A375 (cell line): ENCODE results near the gene SRPRA. TPM values are rescaled to one million over a fixed set of nuclear protein-coding genes. Genes with fewer than 3 reads are reported as not detected.

Source experiments
- small RNA-seq: library from RNA; depleted of rRNA; stranded (forward); fragments of <200 nt; gene quantifications from one replicate; pipeline ENCODE3, GENCODE V24; 2014
- total RNA-seq: library from RNA; depleted of rRNA; stranded (reverse); fragments of >200 nt; shearing (Covaris generic); gene quantifications from 2 replicates; pipeline ENCODE4 v1.2.3, GENCODE V29; 2014; rRNA removed

Gene SRPRA, protein sequence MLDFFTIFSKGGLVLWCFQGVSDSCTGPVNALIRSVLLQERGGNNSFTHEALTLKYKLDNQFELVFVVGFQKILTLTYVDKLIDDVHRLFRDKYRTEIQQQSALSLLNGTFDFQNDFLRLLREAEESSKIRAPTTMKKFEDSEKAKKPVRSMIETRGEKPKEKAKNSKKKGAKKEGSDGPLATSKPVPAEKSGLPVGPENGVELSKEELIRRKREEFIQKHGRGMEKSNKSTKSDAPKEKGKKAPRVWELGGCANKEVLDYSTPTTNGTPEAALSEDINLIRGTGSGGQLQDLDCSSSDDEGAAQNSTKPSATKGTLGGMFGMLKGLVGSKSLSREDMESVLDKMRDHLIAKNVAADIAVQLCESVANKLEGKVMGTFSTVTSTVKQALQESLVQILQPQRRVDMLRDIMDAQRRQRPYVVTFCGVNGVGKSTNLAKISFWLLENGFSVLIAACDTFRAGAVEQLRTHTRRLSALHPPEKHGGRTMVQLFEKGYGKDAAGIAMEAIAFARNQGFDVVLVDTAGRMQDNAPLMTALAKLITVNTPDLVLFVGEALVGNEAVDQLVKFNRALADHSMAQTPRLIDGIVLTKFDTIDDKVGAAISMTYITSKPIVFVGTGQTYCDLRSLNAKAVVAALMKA
- 139 and 155 TPM in 2 replicates for total RNA-seq

DNA sequence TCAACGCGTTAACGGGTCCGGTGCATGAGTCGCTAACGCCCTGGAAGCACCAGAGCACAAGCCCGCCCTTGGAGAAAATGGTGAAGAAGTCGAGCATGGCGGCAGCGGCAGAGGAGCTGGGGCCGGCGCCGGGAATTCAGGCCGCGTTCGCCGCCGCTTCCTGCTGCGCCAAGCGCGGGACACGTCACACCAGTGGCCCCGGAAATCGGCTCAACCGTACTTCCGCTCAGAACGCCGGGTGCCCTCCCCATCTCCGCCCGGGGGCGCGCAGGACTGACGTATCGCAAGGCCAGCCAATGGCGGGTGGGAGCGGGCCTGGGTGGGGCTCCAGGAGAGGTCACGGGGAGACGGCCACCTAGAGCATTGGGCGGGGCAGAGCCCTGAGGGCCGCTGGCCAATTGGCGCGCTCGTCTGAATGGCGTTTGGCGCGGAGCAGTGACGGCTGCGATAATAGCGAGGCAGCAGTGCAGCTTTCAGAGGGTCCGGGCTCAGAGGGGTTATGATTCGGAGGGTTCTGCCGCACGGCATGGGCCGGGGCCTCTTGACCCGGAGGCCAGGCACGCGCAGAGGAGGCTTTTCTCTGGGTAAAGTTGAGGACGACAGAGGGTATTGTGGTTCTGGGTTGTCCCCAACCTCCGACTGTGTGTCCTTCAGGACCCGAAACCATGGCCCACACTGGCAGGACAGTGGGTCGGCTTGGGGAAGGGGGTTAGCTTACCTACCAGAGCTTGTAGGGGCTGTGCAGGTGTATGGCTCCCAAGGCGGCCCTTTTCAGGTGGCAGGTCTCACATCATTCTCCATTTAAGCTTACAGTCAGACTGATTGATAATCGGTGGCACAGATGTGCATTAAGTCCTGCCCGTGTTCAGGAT, at the start of gene SRPRA, which contains the start of gene FOXRED1:
Gene SRPRA, minus strand, starts transcription at position 188 of the 872 bp plus-strand sequence. Its CDS starts 91 bp downstream, at position 97.
Gene FOXRED1, plus strand, starts transcription at position 447 of the 872 bp plus-strand sequence. Its CDS starts 53 bp downstream, at position 500.

DNA sequence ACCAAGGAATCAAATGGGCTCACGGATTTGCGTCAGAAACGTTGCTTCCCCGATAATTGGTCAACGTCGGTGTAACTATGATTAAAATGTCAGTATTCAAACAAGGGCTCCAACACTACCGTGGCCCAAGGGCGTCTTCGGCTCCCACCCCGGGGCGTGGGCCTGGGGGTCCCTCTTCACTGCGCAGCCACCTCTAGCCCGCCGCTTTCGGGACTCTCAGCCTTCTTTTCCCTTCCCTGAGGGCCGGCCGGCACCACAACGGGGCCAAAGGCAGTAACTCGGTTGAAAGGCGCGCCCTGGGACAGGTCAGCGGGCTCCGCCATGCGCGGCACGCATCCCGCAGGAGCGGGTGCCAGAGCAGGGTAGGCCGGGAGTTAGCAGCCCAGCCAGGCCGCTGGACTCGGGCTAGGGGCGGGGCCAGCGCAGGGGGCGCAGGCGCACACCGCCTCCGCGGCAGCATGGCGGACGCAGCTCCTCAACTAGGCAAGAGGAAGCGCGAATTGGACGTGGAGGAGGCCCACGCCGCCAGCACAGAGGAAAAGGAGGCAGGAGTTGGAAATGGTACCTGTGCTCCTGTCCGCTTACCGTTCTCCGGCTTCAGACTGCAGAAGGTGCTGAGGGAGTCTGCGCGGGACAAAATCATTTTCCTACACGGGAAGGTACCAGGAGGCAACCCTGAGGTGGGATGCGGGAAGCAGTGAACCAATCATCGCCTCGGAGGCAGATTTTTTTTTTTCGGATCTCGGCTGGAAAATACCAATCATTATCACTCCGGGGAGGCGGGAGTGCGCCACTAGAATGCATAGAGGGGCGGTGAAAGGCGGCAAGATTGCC, 35.1 kb upstream of the SRPRA start, which contains the start of gene DCPS:
Gene DCPS, plus strand, starts transcription at position 438 of the 834 bp plus-strand sequence. Its CDS starts 21 bp downstream, at position 459.

DNA sequence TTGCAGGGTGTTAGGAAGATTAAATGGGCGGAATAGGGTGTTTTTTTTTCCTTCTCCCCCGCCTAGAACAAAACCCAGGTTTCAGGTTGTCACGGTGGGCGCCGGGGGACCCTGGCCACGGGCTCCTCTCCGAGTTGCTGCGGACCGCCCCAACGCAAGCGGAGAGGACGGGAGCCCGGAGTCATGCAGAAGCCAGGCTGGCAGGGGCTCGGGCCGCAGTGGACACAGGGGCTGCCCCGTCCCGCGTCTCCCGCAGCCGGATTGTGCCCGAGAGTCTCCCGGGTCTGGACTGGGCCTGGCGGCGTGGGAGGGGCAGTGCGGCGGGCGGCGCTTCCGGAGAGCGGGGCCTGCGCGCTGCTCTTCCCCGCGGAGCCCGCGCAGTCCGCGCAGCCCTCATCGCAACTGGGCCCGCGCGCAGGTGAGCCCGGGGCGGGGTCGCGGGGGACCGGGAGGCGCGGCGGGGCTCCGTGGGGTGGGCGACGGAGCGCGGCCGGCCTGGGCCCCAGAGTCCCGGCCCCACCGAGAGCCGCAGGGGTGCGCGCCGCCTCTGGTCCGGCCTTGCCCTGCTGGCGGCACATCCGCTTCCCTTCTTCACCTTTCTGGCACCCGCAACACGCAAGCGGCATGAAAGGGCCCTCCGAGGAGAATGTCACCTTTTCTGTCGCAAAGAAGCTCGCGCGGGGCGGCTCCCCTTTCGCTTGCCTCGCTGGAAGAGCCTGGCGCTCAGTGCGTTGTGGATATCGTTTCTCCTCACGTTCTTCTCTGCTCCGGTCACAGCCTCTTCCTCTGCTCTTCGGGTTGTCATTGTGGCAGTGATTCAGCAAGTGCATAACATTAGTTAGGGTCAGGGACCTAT, 14.3 kb upstream of the SRPRA start, which contains the start of gene TIRAP:
Gene TIRAP, plus strand, starts transcription at position 358 of the 856 bp plus-strand sequence. CDS start 7,802 bp downstream, outside the sequence.

Small RNA genes lying within 50 kb of the gene (small RNA-seq; reads per million reads assigned to genes)
- gene RN7SL351P (not detected), gene RNU4-86P (not detected)

Other genes starting within 250 kb of the SRPRA start
- 14.0 and 14.8 TPM in 2 replicates for gene CDON, start 206.0 kb downstream of the SRPRA start, total RNA-seq
- gene RPUSD4, start 57.2 kb downstream of the SRPRA start, total RNA-seq = 29.7 and 45.2 TPM in 2 replicates
- 10.2 and 10.3 TPM in 2 replicates for gene FAM118B, start 57.1 kb downstream of the SRPRA start, total RNA-seq
- 23.5 and 27.7 TPM in 2 replicates for gene FOXRED1, start 259 bp upstream of the SRPRA start, total RNA-seq
- 6.8 and 7.7 TPM in 2 replicates for gene TIRAP, start 14.2 kb upstream of the SRPRA start, total RNA-seq
- gene DCPS, start 35.2 kb upstream of the SRPRA start, total RNA-seq = 88.9 and 93.1 TPM in 2 replicates
- 307 and 354 TPM in 2 replicates for gene ST3GAL4, start 86.8 kb upstream of the SRPRA start, total RNA-seq